ENCODE data around the gene ANKRD42. TPM values are rescaled to one million over a fixed set of nuclear protein-coding genes. Genes with fewer than 3 reads are reported as not detected.

The ANKRD42 gene
- total RNA-seq, 1 donor from 2014 or later, result 5.8 TPM

- DNase-seq, result peak; percentile 81
Observed at GRCh38 chr11:83292709-83293456, 99.4 kb downstream of the ANKRD42 start.

GRCh38 chr11:83293457-83293774 lies 99.9 kb downstream of the ANKRD42 start:
- DNase-seq, result no peak

GRCh38 chr11:83294208-83294607 lies 100.7 kb downstream of the ANKRD42 start:
- DNase-seq, result no peak

Small RNA genes within 50 kb of the gene (small RNA-seq; reads per million reads assigned to genes)
- not detected for gene AP000873.5 (ENCODE audit: low replicate concordance)

Other genes starting within 250 kb of the ANKRD42 start
- gene RAB30, start 121.8 kb upstream of the ANKRD42 start, total RNA-seq, result 39.3 TPM
- gene PCF11, start 36.6 kb upstream of the ANKRD42 start, total RNA-seq, result 64.2 TPM
- 75.6 TPM for gene CCDC90B, start 92.7 kb downstream of the ANKRD42 start, total RNA-seq